GM19452 (cell line): ENCODE data around the gene TPRKB.
"Not testable (repeated sequence)": the region's sequence is repeated elsewhere in the genome, so short reads cannot be mapped to it uniquely, and the experiment has no call there.

Source experiments
- ATAC-seq: cut with Tn5 transposase; IDR thresholded peaks from one replicate; pipeline ENCODE4 v1.9.1; 2021; ENCODE audit not compliant: unreplicated experiment

TPRKB gene

DNA sequence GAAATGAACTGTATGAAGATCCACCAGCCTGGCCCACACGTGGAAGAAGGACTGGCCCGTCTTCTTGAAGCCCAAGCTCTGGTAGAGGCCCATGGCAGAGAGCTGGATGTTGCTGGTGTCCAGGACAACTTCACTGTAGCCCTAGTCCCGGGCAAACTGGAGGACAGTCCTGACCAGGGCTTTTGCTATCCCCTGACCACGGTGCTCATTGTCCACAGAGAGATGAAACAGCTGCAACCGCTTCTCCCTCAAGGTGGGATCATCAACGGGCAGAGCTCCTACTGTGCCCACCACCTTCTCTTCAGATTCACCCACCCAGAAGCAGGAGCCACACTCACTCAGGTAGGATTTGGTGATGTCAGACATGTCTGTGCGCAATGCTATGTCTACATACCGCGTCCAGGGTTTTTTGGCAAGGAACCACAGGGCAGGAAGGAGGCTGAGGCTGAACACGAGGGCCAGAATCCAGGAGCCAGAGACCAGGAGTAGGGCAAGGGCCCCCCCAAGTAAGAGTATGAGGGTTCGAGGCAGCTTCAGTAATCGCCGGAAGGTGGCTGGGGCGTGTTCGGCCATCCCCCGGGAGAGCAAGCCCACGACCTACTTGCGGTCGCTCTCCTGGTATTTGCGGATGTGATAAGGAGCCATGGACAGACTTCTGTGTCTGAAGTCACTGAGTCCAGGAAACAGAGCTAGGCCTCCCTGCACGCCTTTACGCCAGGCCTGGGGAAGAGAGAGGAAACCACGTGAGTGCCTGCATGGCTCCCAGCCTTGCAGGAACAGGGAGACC is 36.3 kb downstream of the TPRKB start:
- no peak for ATAC-seq

DNA sequence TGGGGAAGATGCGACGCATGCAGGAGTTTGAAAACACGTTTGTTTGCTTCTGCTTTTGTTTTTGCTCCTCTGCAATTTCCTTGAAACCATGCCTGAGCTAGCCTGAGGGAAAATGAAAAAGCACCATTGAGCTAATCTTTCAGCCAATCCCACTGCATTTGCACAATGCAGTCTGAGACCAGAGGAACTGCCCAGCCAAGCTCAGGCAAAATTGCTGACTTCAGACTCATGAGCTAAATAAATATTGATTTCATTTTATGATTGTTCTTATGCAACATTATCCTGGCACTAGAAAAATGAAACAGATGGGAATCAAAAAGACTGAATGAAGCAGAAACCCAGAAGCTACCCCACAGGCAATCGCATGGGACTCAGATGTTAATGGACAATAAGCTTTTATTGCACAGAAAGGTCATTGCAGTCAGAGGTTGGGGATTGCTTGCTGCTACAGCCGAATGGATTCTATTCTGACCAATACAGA is 37.0 kb downstream of the TPRKB start:
- ATAC-seq = no peak

DNA sequence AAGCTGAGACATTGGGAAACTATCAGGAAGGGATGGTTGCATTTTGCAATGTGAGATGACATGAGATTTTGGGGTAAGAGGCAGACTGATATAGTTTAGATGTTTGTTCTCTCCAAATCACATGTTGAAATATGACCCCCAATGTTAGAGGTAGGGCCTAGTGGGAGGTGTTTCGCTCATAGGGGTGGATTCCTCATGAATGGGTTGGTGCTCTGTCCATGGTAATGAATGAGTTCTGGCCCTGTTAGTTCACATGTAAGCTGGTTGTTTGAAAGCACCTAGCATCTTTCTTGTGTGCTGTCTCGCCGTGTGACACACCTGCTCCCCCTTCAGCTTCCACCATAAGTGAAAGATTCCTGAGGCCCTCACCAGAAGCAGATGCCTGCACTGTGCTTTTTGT is 37.7 kb downstream of the TPRKB start:
- ATAC-seq = no peak

DNA sequence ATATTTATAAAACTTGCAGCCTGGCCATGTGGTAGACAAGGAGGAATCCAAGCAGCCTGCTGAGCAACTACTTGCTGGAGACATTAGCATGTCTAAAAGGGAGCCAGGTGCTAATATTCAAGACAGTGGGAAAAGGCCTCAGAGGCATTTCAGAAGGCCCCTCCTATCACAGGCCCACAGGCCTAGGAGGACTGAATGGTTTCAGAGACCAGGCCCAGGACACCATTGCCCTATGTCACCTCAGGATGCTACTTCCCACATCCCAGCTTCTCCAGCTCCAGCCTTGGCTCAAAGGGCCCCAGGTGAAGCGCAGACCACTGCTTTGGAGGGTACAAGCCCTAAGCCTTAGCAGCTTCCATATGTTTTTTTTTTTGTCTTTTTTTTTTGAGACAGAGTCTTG is 39.0 kb downstream of the TPRKB start:
- ATAC-seq = no peak

DNA sequence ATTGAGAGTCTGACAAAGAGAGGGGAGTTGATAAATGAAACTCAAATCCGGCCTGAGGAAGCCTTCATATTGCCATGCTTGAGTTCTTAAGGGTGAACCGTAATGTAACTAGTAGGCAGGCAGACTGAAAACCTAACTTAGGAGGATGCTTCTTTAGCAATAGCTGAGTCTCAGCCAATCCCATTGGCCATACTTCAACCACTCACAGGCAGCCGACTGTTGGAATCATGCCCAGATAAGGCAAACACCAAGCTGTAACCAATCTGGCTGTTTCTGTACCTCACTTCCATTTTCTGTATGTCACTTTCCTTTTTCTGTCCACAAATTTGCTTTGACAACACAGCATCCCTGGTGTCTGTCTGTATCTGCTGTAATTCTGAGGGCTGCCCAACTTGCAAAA is 39.5 kb downstream of the TPRKB start:
- ATAC-seq = no peak

DNA sequence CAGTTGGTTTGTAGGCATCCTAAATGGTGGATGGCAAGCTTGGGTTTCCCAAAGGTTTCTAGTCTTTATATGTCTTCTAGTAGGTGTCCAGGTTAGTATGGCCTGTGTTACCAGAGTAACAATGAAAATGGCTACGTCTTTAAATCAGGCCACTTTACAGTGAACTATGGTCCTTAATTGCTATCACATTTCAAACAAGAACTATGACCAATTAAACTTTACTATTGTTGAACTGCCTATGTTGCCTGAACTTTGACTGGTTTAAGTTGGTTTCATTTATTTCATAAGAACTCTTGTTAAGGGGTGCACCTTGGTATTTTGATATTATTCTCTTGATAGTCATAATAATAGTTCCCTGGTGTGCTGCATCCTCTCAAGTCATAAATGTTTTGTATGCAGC is 40.2 kb downstream of the TPRKB start:
- ATAC-seq = not testable (repeated sequence)

DNA sequence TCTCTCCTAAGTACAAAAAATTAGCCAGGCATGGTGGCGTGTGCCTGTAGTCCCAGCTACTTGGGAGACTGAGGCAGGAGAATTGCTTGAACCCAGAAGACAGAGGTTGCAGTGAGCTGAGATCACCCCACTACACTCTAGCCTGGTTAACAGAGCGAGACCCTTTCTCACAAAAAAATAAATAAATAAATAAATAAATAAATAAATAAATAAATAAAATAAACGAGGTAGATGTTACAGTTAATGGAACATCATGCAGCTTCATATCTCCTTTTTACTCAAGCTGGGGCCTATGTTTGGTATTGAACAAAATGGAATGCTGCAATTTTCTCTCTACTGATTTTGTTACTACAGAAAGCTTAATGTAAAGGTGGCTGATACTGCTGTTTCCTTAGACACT is 40.6 kb downstream of the TPRKB start:
- not testable (repeated sequence) for ATAC-seq

DNA sequence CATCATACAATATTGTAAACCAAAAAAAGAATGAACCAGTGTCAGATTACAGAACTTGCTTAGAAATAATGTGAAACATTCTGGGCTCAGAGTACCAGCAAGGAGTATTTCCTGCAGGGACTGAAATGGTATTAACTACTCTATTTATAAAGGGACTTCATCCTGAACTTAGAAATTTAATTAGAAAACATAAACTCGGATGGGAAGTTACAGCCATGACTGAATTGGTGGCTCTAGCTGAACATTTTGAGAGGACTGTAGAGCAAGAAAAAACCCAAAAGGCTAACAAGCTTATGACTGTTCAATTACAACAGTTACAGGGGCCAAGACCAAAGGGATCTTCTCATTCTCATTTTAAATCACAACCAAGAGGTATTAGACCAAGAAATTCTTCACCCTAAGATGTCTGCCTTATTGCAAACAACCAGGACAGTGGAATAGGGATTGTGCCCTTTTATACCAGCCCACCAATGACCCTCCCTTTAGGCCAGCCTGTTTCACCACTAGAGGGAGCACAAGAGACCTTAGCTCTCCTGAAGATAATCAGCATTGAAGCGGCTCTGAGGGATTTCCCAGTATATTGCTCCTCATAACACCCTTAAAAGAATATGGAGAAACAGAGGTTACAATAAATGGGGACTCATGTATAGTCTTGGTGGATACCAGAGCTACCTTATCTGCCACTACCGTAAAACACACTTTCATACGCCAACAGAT is 46.6 kb downstream of the TPRKB start:
- ATAC-seq = not testable (repeated sequence)

DNA sequence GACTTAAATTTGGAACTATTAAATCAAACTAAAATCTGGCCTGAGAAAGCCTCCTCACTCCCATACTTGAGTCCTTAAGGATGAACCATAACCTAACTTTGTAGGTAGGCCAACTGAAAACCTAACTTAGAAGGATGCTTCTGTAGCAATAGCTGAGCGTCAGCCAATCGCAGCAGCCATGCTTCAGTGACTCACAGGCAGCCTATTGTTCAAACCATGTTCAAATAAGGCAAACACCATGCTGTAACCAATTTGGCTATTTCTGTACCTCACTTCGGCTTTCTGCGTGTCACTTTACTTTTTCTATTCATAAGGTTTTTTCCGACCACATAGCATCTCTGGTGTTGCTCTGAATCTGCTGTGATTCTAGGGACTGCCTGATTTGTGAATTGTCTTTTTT is 48.7 kb downstream of the TPRKB start:
- not testable (repeated sequence) for ATAC-seq

DNA sequence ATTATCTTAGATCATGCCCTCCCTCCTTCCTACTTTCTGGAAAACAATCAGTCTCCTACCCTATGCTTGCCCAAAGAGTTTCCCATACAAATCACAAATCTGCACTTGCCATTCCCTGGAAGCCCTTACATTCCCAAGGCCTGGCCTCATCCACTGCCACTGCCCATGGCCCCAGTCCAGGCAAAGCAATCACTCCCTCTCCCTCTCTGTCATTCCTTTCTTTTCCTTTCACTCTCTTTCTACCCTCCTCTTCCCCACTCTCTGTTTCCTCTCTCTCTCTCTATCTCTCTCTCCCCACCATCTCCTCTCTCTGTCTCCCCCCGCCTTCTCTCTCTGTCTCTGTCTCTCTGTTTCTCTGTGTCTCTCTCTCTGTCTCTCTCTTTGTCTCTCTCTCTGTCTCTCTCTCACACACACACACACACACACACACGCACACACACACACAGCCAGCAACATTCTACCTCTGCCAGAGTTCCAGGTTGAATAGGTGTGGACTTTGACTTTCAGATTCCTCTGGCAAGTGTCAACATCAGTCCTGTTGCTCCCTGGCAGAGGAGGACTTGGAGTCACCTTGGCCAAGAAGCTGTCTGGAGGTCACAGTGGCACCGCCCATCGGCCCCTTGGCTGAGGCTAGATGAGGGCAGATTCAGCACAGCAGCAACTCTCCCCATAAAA is 51.2 kb downstream of the TPRKB start:
- no peak for ATAC-seq

DNA sequence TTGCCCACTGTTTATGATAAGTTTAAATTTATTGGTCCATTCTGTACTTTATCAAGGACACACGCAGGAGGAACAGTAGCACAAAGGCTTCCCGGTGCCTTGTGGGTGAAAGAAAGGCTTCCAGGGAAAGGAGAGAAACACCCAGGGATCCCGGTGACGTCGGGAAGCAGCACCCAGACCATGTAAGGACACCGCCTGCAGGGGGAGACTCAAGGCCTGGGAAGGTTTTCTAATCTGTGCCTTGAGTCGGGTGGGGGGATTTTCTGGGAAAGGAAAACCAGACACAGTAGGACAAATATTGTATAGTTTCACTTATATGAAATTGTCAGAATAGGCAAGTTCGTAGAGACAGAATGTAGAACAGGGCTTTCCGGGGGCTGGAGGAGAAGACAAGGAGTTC is 52.2 kb downstream of the TPRKB start:
- ATAC-seq = not testable (repeated sequence)

DNA sequence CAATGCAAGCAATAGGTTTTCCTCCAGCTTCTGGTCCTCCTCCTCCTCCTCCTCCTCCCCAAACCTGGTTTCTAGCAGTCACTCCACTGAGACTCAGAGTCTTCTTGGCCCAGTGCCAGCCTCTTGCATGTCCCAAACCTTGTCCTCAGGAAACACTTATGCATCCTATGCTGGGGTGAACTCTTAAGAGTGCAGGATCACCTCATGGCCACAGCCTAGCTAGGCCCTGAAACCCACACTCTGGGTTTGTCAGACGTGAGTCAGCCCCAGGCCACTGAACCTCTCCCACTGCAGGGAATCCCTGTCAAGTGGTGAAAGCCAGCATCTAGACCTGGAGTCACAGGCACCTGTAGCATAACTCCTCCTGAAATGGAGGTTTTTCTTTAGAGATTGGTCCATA is 52.8 kb downstream of the TPRKB start:
- ATAC-seq = not testable (repeated sequence)

DNA sequence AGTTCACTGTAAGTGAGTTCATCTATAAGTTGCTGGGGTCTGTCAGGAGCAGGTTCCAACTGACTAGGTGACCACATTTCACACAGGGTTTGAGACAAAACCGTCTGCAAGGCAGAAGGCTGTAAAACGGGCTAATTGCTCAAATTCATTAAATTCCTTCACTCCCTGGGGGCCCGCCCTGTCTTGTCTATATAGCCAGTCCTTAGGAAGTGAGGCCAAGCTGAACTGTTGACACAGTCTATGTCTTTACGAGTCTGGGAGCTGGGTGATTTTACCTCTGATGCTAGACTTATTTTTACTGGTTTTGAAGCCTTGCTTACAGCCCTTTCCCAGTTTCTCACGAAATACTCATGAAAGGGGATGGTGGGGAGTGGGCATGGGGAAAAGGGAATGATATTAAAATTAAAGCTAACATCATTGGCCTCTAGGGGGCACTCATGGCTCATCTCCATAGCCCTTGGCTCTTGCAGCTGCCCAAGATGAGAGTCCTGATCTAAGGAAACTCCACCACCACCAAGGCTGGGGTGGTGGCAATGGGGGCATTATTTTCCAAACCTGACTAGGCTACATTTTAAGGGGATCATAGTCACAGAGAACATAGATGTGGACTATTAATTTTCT is 57.1 kb downstream of the TPRKB start:
- not testable (repeated sequence) for ATAC-seq
